Endothelial cell (in vitro differentiated cells): ENCODE measurements around the gene GNPTG. TPM values are rescaled to one million over a fixed set of nuclear protein-coding genes. Genes with fewer than 3 reads are reported as not detected.
A peak's percentile ranks its signal among the peaks of the same experiment; 100 is the strongest.

Experiments
- DNase-seq: peaks from one replicate; pipeline ENCODE4 v3.0.0; 2021; ENCODE audit warnings: low spot score
- H3K27ac Mint-ChIP-seq: one replicate; pipeline ENCODE4 v1.8.0; 2021; ENCODE audit warnings: mixed read lengths, inconsistent platforms; ENCODE audit not compliant: unreplicated experiment
- H3K27me3 Mint-ChIP-seq: one replicate; pipeline ENCODE4 v1.8.0; 2021; ENCODE audit warnings: mild to moderate bottlenecking, moderate library complexity, mixed read lengths, inconsistent platforms; ENCODE audit not compliant: unreplicated experiment
- H3K36me3 Mint-ChIP-seq: one replicate; pipeline ENCODE4 v1.8.0; 2021; ENCODE audit warnings: mild to moderate bottlenecking, low read depth, mixed read lengths, inconsistent platforms; ENCODE audit not compliant: unreplicated experiment
- H3K4me1 Mint-ChIP-seq: one replicate; pipeline ENCODE4 v1.8.0; 2021; ENCODE audit warnings: mild to moderate bottlenecking, mixed read lengths, inconsistent platforms; ENCODE audit not compliant: unreplicated experiment
- H3K4me3 Mint-ChIP-seq: one replicate; pipeline ENCODE4 v1.8.0; 2021; ENCODE audit warnings: mild to moderate bottlenecking, mixed read lengths, inconsistent platforms; ENCODE audit not compliant: unreplicated experiment
- H3K9me3 Mint-ChIP-seq: one replicate; pipeline ENCODE4 v1.8.0; 2021; ENCODE audit warnings: mixed read lengths, inconsistent platforms; ENCODE audit not compliant: unreplicated experiment
- total RNA-seq: library from RNA; stranded (reverse); fragmentation: NEBNext Ultra II Directional; extraction: Animal tissue kit (Norgen Biotek cat#: 25700); gene quantifications from one replicate; pipeline ENCODE4 v1.2.1, GENCODE V29; 2021; ENCODE audit not compliant: unreplicated experiment
- TF ChIP-seq, protein P1 (sequence below): fragments of 200-600 bp; sonication (generic); IDR thresholded peaks from one replicate; pipeline ENCODE4 v1.5.0; 2021; ENCODE audit warnings: antibody characterized with exemption; ENCODE audit not compliant: unreplicated experiment

Gene GNPTG
- total RNA-seq, 1 donor from 2014 or later = 47.9 TPM

DNA sequence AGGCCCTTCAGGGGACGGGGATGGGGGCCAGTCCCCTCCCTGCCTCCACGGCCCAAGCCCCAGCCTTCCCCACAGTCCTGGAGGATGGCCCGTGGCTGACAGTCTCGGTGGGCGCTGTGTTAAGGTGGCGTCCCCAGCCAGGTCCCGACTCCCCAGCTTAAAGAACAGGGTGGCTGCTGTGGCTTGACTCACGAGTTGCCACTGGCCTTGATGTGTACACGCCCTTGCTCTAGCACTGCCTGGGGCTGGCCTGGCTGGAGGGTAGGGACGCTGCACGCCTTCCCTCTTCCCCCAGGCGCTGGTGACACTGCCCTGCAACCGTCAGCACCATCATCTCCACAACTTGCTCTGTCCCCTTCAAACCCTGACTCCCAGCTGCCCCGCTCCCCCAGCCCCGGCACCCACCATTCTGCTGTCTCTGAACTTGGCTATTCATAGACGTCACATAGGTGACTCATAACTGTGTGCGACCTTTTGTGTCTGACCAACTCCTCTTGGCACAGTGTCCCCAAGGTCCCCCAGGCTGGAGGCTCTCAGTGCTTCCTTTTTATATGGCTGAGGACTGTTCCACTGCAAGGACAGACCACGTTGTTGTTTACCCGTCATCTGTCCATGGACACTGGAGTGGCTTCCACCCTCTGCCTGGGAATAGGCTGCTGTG is 6.3 kb downstream of the GNPTG start:
- TF ChIP-seq, protein P1, sequence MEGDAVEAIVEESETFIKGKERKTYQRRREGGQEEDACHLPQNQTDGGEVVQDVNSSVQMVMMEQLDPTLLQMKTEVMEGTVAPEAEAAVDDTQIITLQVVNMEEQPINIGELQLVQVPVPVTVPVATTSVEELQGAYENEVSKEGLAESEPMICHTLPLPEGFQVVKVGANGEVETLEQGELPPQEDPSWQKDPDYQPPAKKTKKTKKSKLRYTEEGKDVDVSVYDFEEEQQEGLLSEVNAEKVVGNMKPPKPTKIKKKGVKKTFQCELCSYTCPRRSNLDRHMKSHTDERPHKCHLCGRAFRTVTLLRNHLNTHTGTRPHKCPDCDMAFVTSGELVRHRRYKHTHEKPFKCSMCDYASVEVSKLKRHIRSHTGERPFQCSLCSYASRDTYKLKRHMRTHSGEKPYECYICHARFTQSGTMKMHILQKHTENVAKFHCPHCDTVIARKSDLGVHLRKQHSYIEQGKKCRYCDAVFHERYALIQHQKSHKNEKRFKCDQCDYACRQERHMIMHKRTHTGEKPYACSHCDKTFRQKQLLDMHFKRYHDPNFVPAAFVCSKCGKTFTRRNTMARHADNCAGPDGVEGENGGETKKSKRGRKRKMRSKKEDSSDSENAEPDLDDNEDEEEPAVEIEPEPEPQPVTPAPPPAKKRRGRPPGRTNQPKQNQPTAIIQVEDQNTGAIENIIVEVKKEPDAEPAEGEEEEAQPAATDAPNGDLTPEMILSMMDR = no peak
- no peak for DNase-seq
- H3K27me3 Mint-ChIP-seq = peaks cover 20% of the 10 kb centered on the region
- no peaks in the 10 kb centered on the region for H3K9me3 Mint-ChIP-seq
- no peak overlapping the region for H3K27ac Mint-ChIP-seq
- peaks cover 12% of the 10 kb centered on the region for H3K36me3 Mint-ChIP-seq
- no peak overlapping the region for H3K4me3 Mint-ChIP-seq
- H3K4me1 Mint-ChIP-seq = peaks cover 6% of the 10 kb centered on the region

DNA sequence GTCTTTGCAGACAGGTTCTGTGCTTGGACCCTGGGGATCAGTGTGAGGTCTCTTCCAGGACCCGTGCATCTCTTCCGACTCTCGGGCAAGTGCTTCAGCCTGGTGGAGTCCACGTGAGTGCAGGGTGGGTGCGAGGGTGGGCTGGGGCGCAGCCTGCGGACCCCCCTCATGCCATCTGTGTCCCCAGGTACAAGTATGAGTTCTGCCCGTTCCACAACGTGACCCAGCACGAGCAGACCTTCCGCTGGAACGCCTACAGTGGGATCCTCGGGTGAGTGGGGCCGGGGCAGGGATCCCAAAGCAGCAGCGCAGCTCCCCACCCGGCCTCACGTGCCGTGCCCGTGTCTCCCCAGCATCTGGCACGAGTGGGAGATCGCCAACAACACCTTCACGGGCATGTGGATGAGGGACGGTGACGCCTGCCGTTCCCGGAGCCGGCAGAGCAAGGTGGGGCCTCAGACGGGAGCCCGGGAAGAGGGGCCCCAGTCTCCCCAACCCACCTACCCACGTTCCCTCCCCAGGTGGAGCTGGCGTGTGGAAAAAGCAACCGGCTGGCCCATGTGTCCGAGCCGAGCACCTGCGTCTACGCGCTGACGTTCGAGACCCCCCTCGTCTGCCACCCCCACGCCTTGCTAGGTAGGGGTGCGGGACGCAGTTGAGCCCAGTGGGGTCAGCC is 10.1 kb downstream of the GNPTG start:
- Mint-ChIP-seq H3K36me3 (peaks cover 12% of the 10 kb centered on the region), H3K27me3 (peaks cover 9% of the 10 kb centered on the region), H3K4me3 (no peak overlapping the region), H3K9me3 (no peaks in the 10 kb centered on the region), H3K27ac (no peak overlapping the region), H3K4me1 (no peaks in the 10 kb centered on the region)
- DNase-seq = no peak
- TF ChIP-seq, protein P1 = no peak

- TF ChIP-seq, protein P1 = no peak
- Mint-ChIP-seq H3K27ac (no peak overlapping the region), H3K4me1 (no peaks in the 10 kb centered on the region), H3K4me3 (no peak overlapping the region), H3K36me3 (peaks cover 12% of the 10 kb centered on the region), H3K9me3 (no peaks in the 10 kb centered on the region), H3K27me3 (peaks cover 9% of the 10 kb centered on the region)
- no peak for DNase-seq
Measured at GRCh38 chr16:1362807-1363206, 11.1 kb downstream of the GNPTG start.

- Mint-ChIP-seq H3K9me3 (no peaks in the 10 kb centered on the region), H3K4me3 (peak overlapping the region; percentile 56), H3K36me3 (peaks cover 8% of the 10 kb centered on the region), H3K27ac (no peak overlapping the region), H3K4me1 (no peaks in the 10 kb centered on the region), H3K27me3 (peaks cover 7% of the 10 kb centered on the region)
- TF ChIP-seq, protein P1 = peak; percentile 63
- DNase-seq = peak; percentile 77
Measured at GRCh38 chr16:1363501-1364041, 11.8 kb downstream of the GNPTG start.

DNA sequence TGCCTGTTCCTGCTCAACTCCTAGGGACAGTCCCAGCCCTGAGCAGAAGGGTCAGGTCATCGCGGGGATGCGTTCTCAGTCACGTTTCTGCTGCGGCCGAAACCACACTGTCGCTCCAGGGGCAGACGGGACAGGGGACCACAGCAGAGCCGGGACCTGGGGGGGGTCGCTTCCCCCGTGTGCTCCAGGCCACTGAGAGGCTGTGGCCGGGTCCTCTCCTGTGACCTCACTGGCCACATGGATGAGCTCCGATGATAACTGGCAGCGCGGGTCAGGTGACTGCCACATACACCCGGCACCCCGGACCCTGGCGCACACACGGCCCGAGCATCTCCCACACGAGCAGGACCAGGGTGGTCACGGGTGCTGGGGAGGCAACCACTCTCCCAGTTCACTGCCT is 12.8 kb downstream of the GNPTG start:
- Mint-ChIP-seq H3K4me3 (no peak overlapping the region), H3K4me1 (no peaks in the 10 kb centered on the region), H3K9me3 (no peaks in the 10 kb centered on the region), H3K27me3 (peaks cover 2% of the 10 kb centered on the region), H3K36me3 (peaks cover 4% of the 10 kb centered on the region), H3K27ac (no peak overlapping the region)
- DNase-seq = no peak
- TF ChIP-seq, protein P1 = no peak
